HCT116 (cell line): Measurements from ENCODE around the gene UBE2E1.

ENCODE experiments used
- ATF3 ChIP-seq: IDR thresholded peaks from 2 replicates; pipeline ENCODE4 v1.6.1; 2012
- CEBPB ChIP-seq: IDR thresholded peaks from 2 replicates; pipeline ENCODE4 v1.6.1; 2012; ENCODE audit warnings: low read depth
- CTCF ChIP-seq, 3 experiments: fragments of 200-600 bp in 1 of 3; sonication (generic) in 1 of 3; IDR thresholded peaks in 2 of 3; conservative IDR thresholded peaks in 1 of 3; 2 replicates each; pipeline ENCODE4 v1.5.1; 2012 to 2017; ENCODE audit warnings: low read depth in 2 of 3, low read length in 2 of 3, antibody characterized with exemption in 1 of 3, borderline replicate concordance in 1 of 3, control low read depth in 1 of 3, mild to moderate bottlenecking in 1 of 3, mixed read lengths in 1 of 3, mixed run types in 1 of 3, moderate library complexity in 1 of 3; ENCODE audit not compliant: insufficient read depth in 1 of 3
- EGR1 ChIP-seq: IDR thresholded peaks from 2 replicates; pipeline ENCODE4 v1.6.1; 2012; ENCODE audit warnings: low read depth
- EZH2 ChIP-seq: fragments of 200-600 bp; sonication (generic); IDR thresholded peaks from 2 replicates; pipeline ENCODE4 v1.6.1; 2017; ENCODE audit warnings: antibody characterized with exemption, mixed run types
- EZH2phosphoT487 ChIP-seq: fragments of 200-600 bp; IDR thresholded peaks from 2 replicates; pipeline ENCODE4 v1.6.1; 2018; ENCODE audit warnings: antibody characterized with exemption, borderline replicate concordance
- JUND ChIP-seq: IDR thresholded peaks from 2 replicates; pipeline ENCODE4 v1.6.1; 2012
- POLR2A ChIP-seq: IDR thresholded peaks from 2 replicates; pipeline ENCODE4 v1.7.0; 2011; ENCODE audit warnings: borderline replicate concordance; ENCODE audit not compliant: insufficient read depth, insufficient read length; ENCODE audit errors: extremely low read depth
- POLR2AphosphoS5 ChIP-seq: IDR thresholded peaks from 2 replicates; pipeline ENCODE4 v1.6.1; 2011; ENCODE audit warnings: mild to moderate bottlenecking, low read depth, low read length, moderate library complexity
- RAD21 ChIP-seq: IDR thresholded peaks from 2 replicates; pipeline ENCODE4 v1.6.1; 2012; ENCODE audit warnings: low read depth, mild to moderate bottlenecking
- SP1 ChIP-seq: IDR thresholded peaks from 2 replicates; pipeline ENCODE4 v1.6.1; 2012; ENCODE audit warnings: low read depth
- TCF7L2 ChIP-seq: IDR thresholded peaks from 2 replicates; pipeline ENCODE4 v1.7.0; 2011; ENCODE audit warnings: borderline replicate concordance, inconsistent platforms; ENCODE audit not compliant: insufficient read depth, insufficient read length; ENCODE audit errors: extremely low read depth
- YY1 ChIP-seq: IDR thresholded peaks from 2 replicates; pipeline ENCODE4 v1.6.1; 2011; ENCODE audit warnings: low read length, low read depth, moderate library complexity, mild to moderate bottlenecking; ENCODE audit not compliant: insufficient replicate concordance; ENCODE audit errors: extremely low read depth
- TF ChIP-seq, protein P1 (sequence below): IDR thresholded peaks from 2 replicates; pipeline ENCODE4 v1.6.1; 2012; ENCODE audit warnings: low read depth

- TF ChIP-seq POLR2A (no peak), JUND (no peak), CTCF (IDR thresholded peaks at IDR 0.05 in 2 of 3, conservative IDR thresholded peaks at IDR 0.05 in 1 of 3; ENCODE audit: borderline replicate concordance in 1 of 3, insufficient read depth in 1 of 3, low read depth in 2 of 3, low read length in 2 of 3) (no peak), EZH2 (no peak), CEBPB (no peak), POLR2AphosphoS5 (no peak), SP1 (no peak), ATF3 (no peak), EZH2phosphoT487 (no peak), EGR1 (no peak), RAD21 (no peak), TCF7L2 (no peak), YY1 (no peak)
- TF ChIP-seq, protein P1, sequence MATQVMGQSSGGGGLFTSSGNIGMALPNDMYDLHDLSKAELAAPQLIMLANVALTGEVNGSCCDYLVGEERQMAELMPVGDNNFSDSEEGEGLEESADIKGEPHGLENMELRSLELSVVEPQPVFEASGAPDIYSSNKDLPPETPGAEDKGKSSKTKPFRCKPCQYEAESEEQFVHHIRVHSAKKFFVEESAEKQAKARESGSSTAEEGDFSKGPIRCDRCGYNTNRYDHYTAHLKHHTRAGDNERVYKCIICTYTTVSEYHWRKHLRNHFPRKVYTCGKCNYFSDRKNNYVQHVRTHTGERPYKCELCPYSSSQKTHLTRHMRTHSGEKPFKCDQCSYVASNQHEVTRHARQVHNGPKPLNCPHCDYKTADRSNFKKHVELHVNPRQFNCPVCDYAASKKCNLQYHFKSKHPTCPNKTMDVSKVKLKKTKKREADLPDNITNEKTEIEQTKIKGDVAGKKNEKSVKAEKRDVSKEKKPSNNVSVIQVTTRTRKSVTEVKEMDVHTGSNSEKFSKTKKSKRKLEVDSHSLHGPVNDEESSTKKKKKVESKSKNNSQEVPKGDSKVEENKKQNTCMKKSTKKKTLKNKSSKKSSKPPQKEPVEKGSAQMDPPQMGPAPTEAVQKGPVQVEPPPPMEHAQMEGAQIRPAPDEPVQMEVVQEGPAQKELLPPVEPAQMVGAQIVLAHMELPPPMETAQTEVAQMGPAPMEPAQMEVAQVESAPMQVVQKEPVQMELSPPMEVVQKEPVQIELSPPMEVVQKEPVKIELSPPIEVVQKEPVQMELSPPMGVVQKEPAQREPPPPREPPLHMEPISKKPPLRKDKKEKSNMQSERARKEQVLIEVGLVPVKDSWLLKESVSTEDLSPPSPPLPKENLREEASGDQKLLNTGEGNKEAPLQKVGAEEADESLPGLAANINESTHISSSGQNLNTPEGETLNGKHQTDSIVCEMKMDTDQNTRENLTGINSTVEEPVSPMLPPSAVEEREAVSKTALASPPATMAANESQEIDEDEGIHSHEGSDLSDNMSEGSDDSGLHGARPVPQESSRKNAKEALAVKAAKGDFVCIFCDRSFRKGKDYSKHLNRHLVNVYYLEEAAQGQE = no peak
These were observed 9.2 kb upstream of the UBE2E1 start for GRCh38 chr3:23796518-23796917.
